Stimulated activated effector memory CD8-positive, alpha-beta T cell treated with anti-CD3 and anti-CD28 coated beads, Interleukin-12 subunit alpha, Interleukin-12 subunit beta, amount 100 ng/mL, for 72 hours (primary cell): ENCODE measurements around the gene TLE2.
A peak's percentile ranks its signal among the peaks of the same experiment; 100 is the strongest.

Experiments
- ATAC-seq: fragments of 150-1000 bp; cut with Tn5 transposase; 2 replicates; pipeline ENCODE4 v1.10.0; 2021
- DNase-seq, 2 donors: peaks; one replicate each; pipeline ENCODE4 v3.0.0; 2021 to 2022; ENCODE audit warnings: low spot score in 2 of 2
- H3K27ac Mint-ChIP-seq: one replicate; pipeline ENCODE4 v1.8.0; 2022; ENCODE audit warnings: mild to moderate bottlenecking, mixed read lengths
- H3K36me3 Mint-ChIP-seq: one replicate; pipeline ENCODE4 v1.8.0; 2022; ENCODE audit warnings: mild to moderate bottlenecking, mixed read lengths
- H3K4me1 Mint-ChIP-seq: one replicate; pipeline ENCODE4 v1.8.0; 2022; ENCODE audit warnings: mixed read lengths
- H3K4me3 Mint-ChIP-seq: one replicate; pipeline ENCODE4 v1.8.0; 2022; ENCODE audit warnings: mild to moderate bottlenecking, mixed read lengths
- H3K9me3 Mint-ChIP-seq: one replicate; pipeline ENCODE4 v1.8.0; 2022; ENCODE audit warnings: mixed read lengths

TLE2 gene

GRCh38 chr19:2950286-2951124, 78.6 kb downstream of the TLE2 start:
- Mint-ChIP-seq H3K4me3 (peak overlapping the region; percentile 98), H3K9me3 (no peaks in the 10 kb centered on the region), H3K36me3 (peaks cover 32% of the 10 kb centered on the region), H3K27ac (peak overlapping the region; percentile 97), H3K4me1 (peaks cover 20% of the 10 kb centered on the region)
- ATAC-seq (peak; percentile 98), DNase-seq (peak; percentile 98 to 100)

- no peak for DNase-seq
- Mint-ChIP-seq H3K36me3 (peaks cover 37% of the 10 kb centered on the region), H3K4me3 (peak overlapping the region; percentile 98), H3K27ac (peak overlapping the region; percentile 97), H3K4me1 (peaks cover 24% of the 10 kb centered on the region), H3K9me3 (no peaks in the 10 kb centered on the region)
- peak; percentile 0 for ATAC-seq
Observed at GRCh38 chr19:2949939-2950285, 79.2 kb downstream of the TLE2 start.
